KOPT-K1 (cell line): Measurements from ENCODE around the gene PRKACA.
"Not testable (repeated sequence)": the region's sequence is repeated elsewhere in the genome, so short reads cannot be mapped to it uniquely, and the experiment has no call there.

Source experiments
- H3K27ac ChIP-seq: fragments of 200-600 bp; sonication (generic); 2 replicates; pipeline ENCODE4 v1.5.1; 2016; ENCODE audit warnings: antibody characterized with exemption, mild to moderate bottlenecking, low read depth, low read length; ENCODE audit not compliant: poor library complexity, severe bottlenecking
- H3K36me3 ChIP-seq: fragments of 200-600 bp; sonication (generic); 2 replicates; pipeline ENCODE4 v1.5.1; 2017; ENCODE audit warnings: antibody characterized with exemption, mild to moderate bottlenecking, low read length, moderate library complexity; ENCODE audit not compliant: insufficient read depth
- H3K9me3 ChIP-seq: fragments of 200-600 bp; sonication (generic); 2 replicates; pipeline ENCODE4 v1.5.1; 2017; ENCODE audit warnings: antibody characterized with exemption, low read length, mild to moderate bottlenecking; ENCODE audit not compliant: insufficient read depth, poor library complexity, severe bottlenecking

PRKACA gene

DNA sequence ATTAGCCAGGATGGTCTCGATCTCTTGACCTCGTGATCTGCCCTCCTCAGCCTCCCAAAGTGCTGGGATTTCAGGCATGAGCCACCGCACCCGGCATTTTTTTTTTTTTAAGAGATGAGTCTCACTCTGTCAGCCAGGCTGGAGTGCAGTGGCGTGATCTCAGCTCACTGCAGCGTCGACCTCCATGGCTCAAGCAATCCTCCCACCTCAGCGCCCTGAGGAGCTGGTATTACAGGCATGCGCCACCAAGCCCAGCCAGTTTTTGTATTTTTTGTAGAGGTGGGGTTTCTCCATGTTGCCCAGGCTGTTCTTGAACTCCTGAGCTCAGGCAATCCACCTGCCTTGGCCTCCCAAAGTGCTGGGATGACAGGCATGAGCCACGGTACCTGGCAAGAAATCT lies 69.7 kb downstream of the PRKACA start:
- H3K36me3 ChIP-seq: peaks cover 60% of the 10 kb centered on the region
- H3K27ac ChIP-seq, H3K9me3 ChIP-seq: not testable (repeated sequence)

DNA sequence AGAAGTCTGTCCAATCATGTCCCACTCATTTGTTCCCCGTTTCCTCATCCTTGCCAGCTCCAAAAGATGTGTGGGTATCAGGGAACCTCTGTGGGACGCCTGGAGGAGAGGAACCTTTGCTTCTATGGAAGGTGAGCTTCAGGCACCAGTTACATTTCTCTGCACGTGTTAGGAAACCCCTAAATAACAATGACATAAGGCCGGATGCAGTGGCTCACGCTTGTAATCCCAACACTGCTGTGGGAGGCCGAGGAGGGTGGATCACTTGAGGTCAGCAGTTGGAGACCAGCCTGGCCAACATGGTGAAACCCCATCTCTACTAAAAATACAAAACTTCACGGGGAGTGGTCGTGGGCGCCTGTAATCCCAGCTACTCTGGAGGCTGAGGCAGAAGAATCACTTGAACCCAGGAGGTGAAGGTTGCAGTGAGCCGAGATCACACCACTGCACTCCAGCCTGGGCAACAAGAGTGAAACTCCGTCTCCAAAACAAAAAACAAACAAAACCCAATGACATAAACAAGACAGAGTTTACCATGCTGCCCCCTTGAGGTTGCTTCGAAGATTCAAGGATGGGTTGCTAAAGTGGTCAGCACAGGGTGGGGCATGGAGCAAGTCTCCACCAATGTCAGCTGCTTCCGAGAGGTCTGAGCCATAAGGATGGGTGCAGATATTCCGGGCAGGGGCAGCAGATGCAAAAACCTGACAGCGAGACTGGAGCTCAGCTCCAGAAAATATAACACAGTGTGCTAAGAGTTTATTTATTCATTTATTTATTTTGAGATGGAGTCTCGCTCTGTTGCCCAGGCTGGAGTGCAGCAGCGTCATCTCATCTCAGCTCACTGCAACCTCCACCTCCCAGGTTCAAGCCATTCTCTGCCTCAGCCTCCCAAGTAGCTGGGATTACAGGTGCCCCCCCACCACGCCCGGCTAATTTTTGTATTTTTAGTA lies 74.6 kb downstream of the PRKACA start:
- not testable (repeated sequence) for H3K27ac ChIP-seq, H3K9me3 ChIP-seq
- peaks cover 53% of the 10 kb centered on the region for H3K36me3 ChIP-seq
